ENCODE measurements around the gene SMU1.

DNA sequence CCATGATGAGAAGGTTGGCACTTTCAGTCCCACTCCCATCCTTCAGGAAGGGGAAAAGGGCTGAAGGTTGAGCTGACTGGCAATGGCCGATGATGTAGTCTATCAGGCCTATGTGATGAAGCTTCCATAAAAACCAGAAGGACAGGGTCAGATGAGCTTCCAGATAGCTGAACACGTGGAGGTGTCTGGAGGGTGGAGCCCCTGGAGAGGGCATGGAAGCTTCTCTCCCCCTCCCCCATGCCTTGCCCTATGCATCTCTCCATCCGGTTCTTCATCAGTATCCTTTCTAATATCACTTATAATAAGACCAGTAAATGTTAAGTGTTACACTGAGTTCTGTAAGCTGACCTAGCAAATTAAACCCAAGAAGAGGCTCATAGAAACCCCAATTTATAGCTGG lies 32.6 kb upstream of the SMU1 start:
- TF ChIP-seq, protein P1, sequence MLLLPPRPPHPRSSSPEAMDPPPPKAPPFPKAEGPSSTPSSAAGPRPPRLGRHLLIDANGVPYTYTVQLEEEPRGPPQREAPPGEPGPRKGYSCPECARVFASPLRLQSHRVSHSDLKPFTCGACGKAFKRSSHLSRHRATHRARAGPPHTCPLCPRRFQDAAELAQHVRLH (tag by site-specific recombination; IDR thresholded peaks at IDR 0.05): no peak
- TF ChIP-seq, protein P2, sequence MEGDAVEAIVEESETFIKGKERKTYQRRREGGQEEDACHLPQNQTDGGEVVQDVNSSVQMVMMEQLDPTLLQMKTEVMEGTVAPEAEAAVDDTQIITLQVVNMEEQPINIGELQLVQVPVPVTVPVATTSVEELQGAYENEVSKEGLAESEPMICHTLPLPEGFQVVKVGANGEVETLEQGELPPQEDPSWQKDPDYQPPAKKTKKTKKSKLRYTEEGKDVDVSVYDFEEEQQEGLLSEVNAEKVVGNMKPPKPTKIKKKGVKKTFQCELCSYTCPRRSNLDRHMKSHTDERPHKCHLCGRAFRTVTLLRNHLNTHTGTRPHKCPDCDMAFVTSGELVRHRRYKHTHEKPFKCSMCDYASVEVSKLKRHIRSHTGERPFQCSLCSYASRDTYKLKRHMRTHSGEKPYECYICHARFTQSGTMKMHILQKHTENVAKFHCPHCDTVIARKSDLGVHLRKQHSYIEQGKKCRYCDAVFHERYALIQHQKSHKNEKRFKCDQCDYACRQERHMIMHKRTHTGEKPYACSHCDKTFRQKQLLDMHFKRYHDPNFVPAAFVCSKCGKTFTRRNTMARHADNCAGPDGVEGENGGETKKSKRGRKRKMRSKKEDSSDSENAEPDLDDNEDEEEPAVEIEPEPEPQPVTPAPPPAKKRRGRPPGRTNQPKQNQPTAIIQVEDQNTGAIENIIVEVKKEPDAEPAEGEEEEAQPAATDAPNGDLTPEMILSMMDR (tag by site-specific recombination; IDR thresholded peaks at IDR 0.05): no peak
- no peak for TF ChIP-seq ZNF157 (tag by site-specific recombination; IDR thresholded peaks at IDR 0.05)
- no peak for TF ChIP-seq ZNF776 (tag by site-specific recombination; IDR thresholded peaks at IDR 0.05; ENCODE audit: borderline replicate concordance)
- no peak for TF ChIP-seq ZNF350 (tag by site-specific recombination; IDR thresholded peaks at IDR 0.05)
- TF ChIP-seq TCF7L2 (IDR thresholded peaks at IDR 0.05; ENCODE audit: borderline replicate concordance, low read depth, low read length): no peak
- TF ChIP-seq ZFP37 (tag by site-specific recombination; IDR thresholded peaks at IDR 0.05): no peak
- TF ChIP-seq ZNF132 (tag by site-specific recombination; IDR thresholded peaks at IDR 0.05; ENCODE audit: borderline replicate concordance): no peak
- no peak for TF ChIP-seq ZNF121 (tag by site-specific recombination; IDR thresholded peaks at IDR 0.05)
- TF ChIP-seq ZIC2 (tag by site-specific recombination; IDR thresholded peaks at IDR 0.05): no peak
